ENCODE results near the gene YARS2. TPM values are rescaled to one million over a fixed set of nuclear protein-coding genes. Genes with fewer than 3 reads are reported as not detected.
"Not testable (repeated sequence)": the region's sequence is repeated elsewhere in the genome, so short reads cannot be mapped to it uniquely, and the experiment has no call there.

YARS2 gene
- total RNA-seq, 2 experiments from 2014 or later: 15.7 to 24.0 TPM

- Mint-ChIP-seq H3K27me3 (no peaks in the 10 kb centered on the region), H3K4me3 (no peak overlapping the region), H3K36me3 (ENCODE audit: low read depth) (peaks cover 37% of the 10 kb centered on the region), H3K9me3 (no peaks in the 10 kb centered on the region), H3K27ac (no peak overlapping the region), H3K4me1 (peaks cover 5% of the 10 kb centered on the region)
- ChIA-PET POLR2A (no interaction called here), CTCF (interaction anchor here (1.0 kb wide), 1 partner anchor 18 kb away, joined by 5 read pairs; the partner anchor contains the start of gene YARS2)
- DNase-seq: no peak
These were observed 18.0 kb downstream of the YARS2 start for GRCh38 chr12:32737715-32738114.

- Mint-ChIP-seq H3K4me1 (peaks cover 2% of the 10 kb centered on the region), H3K9me3 (no peaks in the 10 kb centered on the region), H3K36me3 (ENCODE audit: low read depth) (peaks cover 29% of the 10 kb centered on the region), H3K4me3 (no peak overlapping the region), H3K27me3 (no peaks in the 10 kb centered on the region), H3K27ac (no peak overlapping the region)
- no peak for DNase-seq
- ChIA-PET CTCF (no interaction called here), POLR2A (no interaction called here)
These were observed 19.3 kb downstream of the YARS2 start for GRCh38 chr12:32736445-32736844.

GRCh38 chr12:32734952-32735351 lies 20.7 kb downstream of the YARS2 start:
- no peak for DNase-seq
- Mint-ChIP-seq H3K36me3 (ENCODE audit: low read depth) (peaks cover 28% of the 10 kb centered on the region), H3K9me3 (no peaks in the 10 kb centered on the region), H3K4me1 (peaks cover 2% of the 10 kb centered on the region), H3K27ac (no peak overlapping the region), H3K27me3 (no peaks in the 10 kb centered on the region), H3K4me3 (no peak overlapping the region)
- POLR2A ChIA-PET: interaction anchor here (0.7 kb wide), 1 partner anchor 22 kb away, joined by 3 read pairs; no protein-coding TSS in a partner anchor
- CTCF ChIA-PET: interaction anchor here (1.1 to 1.2 kb wide), 2 partner anchors 20 to 32 kb away, joined by 3 read pairs; no protein-coding TSS in a partner anchor

GRCh38 chr12:32727237-32727636 lies 28.5 kb downstream of the YARS2 start:
- peaks cover 2% of the 10 kb centered on the region for H3K4me1 Mint-ChIP-seq
- no peaks in the 10 kb centered on the region for H3K9me3 Mint-ChIP-seq
- peaks cover 32% of the 10 kb centered on the region for H3K36me3 Mint-ChIP-seq (ENCODE audit: low read depth)
- ChIA-PET CTCF (no interaction called here), POLR2A (no interaction called here)
- H3K27ac Mint-ChIP-seq: no peak overlapping the region
- no peak for DNase-seq
- no peaks in the 10 kb centered on the region for H3K27me3 Mint-ChIP-seq
- H3K4me3 Mint-ChIP-seq: no peak overlapping the region

GRCh38 chr12:32726286-32726685 lies 29.4 kb downstream of the YARS2 start:
- no peak for DNase-seq
- Mint-ChIP-seq H3K4me1 (peaks cover 2% of the 10 kb centered on the region), H3K36me3 (ENCODE audit: low read depth) (peaks cover 31% of the 10 kb centered on the region), H3K27ac (no peak overlapping the region), H3K27me3 (no peaks in the 10 kb centered on the region), H3K4me3 (no peak overlapping the region), H3K9me3 (no peaks in the 10 kb centered on the region)
- ChIA-PET CTCF (no interaction called here), POLR2A (no interaction called here)

GRCh38 chr12:32725308-32725707 lies 30.4 kb downstream of the YARS2 start:
- not testable (repeated sequence) for H3K4me3 Mint-ChIP-seq, H3K4me1 Mint-ChIP-seq, H3K27ac Mint-ChIP-seq, DNase-seq, H3K27me3 Mint-ChIP-seq, H3K9me3 Mint-ChIP-seq
- POLR2A ChIA-PET: interaction anchor here (0.5 kb wide), 1 partner anchor 29 kb away, joined by 3 read pairs; no protein-coding TSS in a partner anchor
- peaks cover 31% of the 10 kb centered on the region for H3K36me3 Mint-ChIP-seq (ENCODE audit: low read depth)
- CTCF ChIA-PET: interaction anchor here (0.6 to 2.2 kb wide), 2 partner anchors 30 to 587 kb away, joined by 3 to 7 read pairs; partner anchors contain the start of gene YARS2

GRCh38 chr12:32718926-32719325 lies 36.8 kb downstream of the YARS2 start:
- Mint-ChIP-seq H3K27me3 (no peaks in the 10 kb centered on the region), H3K9me3 (no peaks in the 10 kb centered on the region), H3K4me1 (no peaks in the 10 kb centered on the region), H3K36me3 (ENCODE audit: low read depth) (peaks cover 23% of the 10 kb centered on the region), H3K4me3 (no peak overlapping the region), H3K27ac (no peak overlapping the region)
- CTCF ChIA-PET: no interaction called here
- no peak for DNase-seq
- POLR2A ChIA-PET: interaction anchor here (0.7 kb wide), 1 partner anchor 22 kb away, joined by 5 read pairs; no protein-coding TSS in a partner anchor

GRCh38 chr12:32714772-32715171 lies 40.9 kb downstream of the YARS2 start:
- ChIA-PET POLR2A (no interaction called here), CTCF (interaction anchor here (0.7 to 1.5 kb wide), 2 partner anchors 12 to 228 kb away, joined by 3 to 4 read pairs; no protein-coding TSS in a partner anchor)
- Mint-ChIP-seq H3K9me3 (no peaks in the 10 kb centered on the region), H3K36me3 (ENCODE audit: low read depth) (peaks cover 26% of the 10 kb centered on the region), H3K4me3 (no peak overlapping the region), H3K27me3 (no peaks in the 10 kb centered on the region), H3K4me1 (no peaks in the 10 kb centered on the region), H3K27ac (no peak overlapping the region)
- no peak for DNase-seq

GRCh38 chr12:32708926-32709325 lies 46.8 kb downstream of the YARS2 start:
- DNase-seq: no peak
- Mint-ChIP-seq H3K4me1 (peaks cover 18% of the 10 kb centered on the region), H3K36me3 (ENCODE audit: low read depth) (peaks cover 24% of the 10 kb centered on the region), H3K4me3 (no peak overlapping the region), H3K27ac (no peak overlapping the region), H3K27me3 (no peaks in the 10 kb centered on the region), H3K9me3 (no peaks in the 10 kb centered on the region)
- ChIA-PET POLR2A (no interaction called here), CTCF (no interaction called here)

GRCh38 chr12:32706335-32707024 lies 49.2 kb downstream of the YARS2 start:
- ChIA-PET POLR2A (no interaction called here), CTCF (interaction anchor here (0.6 to 0.7 kb wide), 3 partner anchors 17 to 974 kb away, joined by 3 to 5 read pairs (median 3); no protein-coding TSS in a partner anchor)
- Mint-ChIP-seq H3K4me1 (peaks cover 24% of the 10 kb centered on the region), H3K9me3 (no peaks in the 10 kb centered on the region), H3K4me3 (no peak overlapping the region), H3K27me3 (no peaks in the 10 kb centered on the region), H3K27ac (no peak overlapping the region), H3K36me3 (ENCODE audit: low read depth) (peaks cover 23% of the 10 kb centered on the region)
- DNase-seq: no peak

- H3K4me3 Mint-ChIP-seq: no peak overlapping the region
- H3K4me1 Mint-ChIP-seq: peaks cover 24% of the 10 kb centered on the region
- peaks cover 19% of the 10 kb centered on the region for H3K36me3 Mint-ChIP-seq (ENCODE audit: low read depth)
- CTCF ChIA-PET: interaction anchor here (0.7 kb wide), 1 partner anchor 17 kb away, joined by 3 read pairs; no protein-coding TSS in a partner anchor
- H3K27me3 Mint-ChIP-seq: no peaks in the 10 kb centered on the region
- DNase-seq: no peak
- H3K27ac Mint-ChIP-seq: no peak overlapping the region
- POLR2A ChIA-PET: no interaction called here
- no peaks in the 10 kb centered on the region for H3K9me3 Mint-ChIP-seq
These were observed 49.9 kb downstream of the YARS2 start for GRCh38 chr12:32705783-32706182.

GRCh38 chr12:32702946-32703345 lies 52.8 kb downstream of the YARS2 start:
- ChIA-PET POLR2A (no interaction called here), CTCF (interaction anchor here (1.5 to 1.9 kb wide), 2 partner anchors 12 to 31 kb away, joined by 3 to 4 read pairs; no protein-coding TSS in a partner anchor)
- peaks cover 30% of the 10 kb centered on the region for H3K4me1 Mint-ChIP-seq
- no peaks in the 10 kb centered on the region for H3K27me3 Mint-ChIP-seq
- H3K27ac Mint-ChIP-seq: no peak overlapping the region
- no peaks in the 10 kb centered on the region for H3K9me3 Mint-ChIP-seq
- DNase-seq: no peak
- peaks cover 16% of the 10 kb centered on the region for H3K36me3 Mint-ChIP-seq (ENCODE audit: low read depth)
- H3K4me3 Mint-ChIP-seq: no peak overlapping the region

- POLR2A ChIA-PET: no interaction called here
- no peaks in the 10 kb centered on the region for H3K27me3 Mint-ChIP-seq
- peaks cover 28% of the 10 kb centered on the region for H3K4me1 Mint-ChIP-seq
- H3K36me3 Mint-ChIP-seq (ENCODE audit: low read depth): peaks cover 18% of the 10 kb centered on the region
- no peaks in the 10 kb centered on the region for H3K9me3 Mint-ChIP-seq
- DNase-seq: no peak
- no peak overlapping the region for H3K4me3 Mint-ChIP-seq
- no peak overlapping the region for H3K27ac Mint-ChIP-seq
- CTCF ChIA-PET: interaction anchor here (1.5 to 1.9 kb wide), 2 partner anchors 12 to 32 kb away, joined by 3 to 4 read pairs; no protein-coding TSS in a partner anchor
These were observed 53.2 kb downstream of the YARS2 start for GRCh38 chr12:32702473-32702872.

Data from activated CD4-positive, alpha-beta T cell treated with anti-CD3 and anti-CD28 coated beads, Interleukin-2, amount 10 ng/mL, durations not matched to agents 7 days and 5 days (primary cell).